Glutamatergic neuron (in vitro differentiated cells): ENCODE measurements around the gene PFKM. TPM values are rescaled to one million over a fixed set of nuclear protein-coding genes. Genes with fewer than 3 reads are reported as not detected.

Experiments used
- DNase-seq: peaks from one replicate; pipeline ENCODE4 v3.0.0; 2022
- H3K27ac Mint-ChIP-seq: one replicate; pipeline ENCODE4 v1.8.0; 2020; ENCODE audit warnings: mild to moderate bottlenecking, mixed read lengths, inconsistent platforms; ENCODE audit not compliant: unreplicated experiment
- H3K27me3 Mint-ChIP-seq: one replicate; pipeline ENCODE4 v1.8.0; 2020; ENCODE audit warnings: mild to moderate bottlenecking, moderate library complexity, mixed read lengths, inconsistent platforms; ENCODE audit not compliant: unreplicated experiment
- H3K36me3 Mint-ChIP-seq: one replicate; pipeline ENCODE4 v1.8.0; 2020; ENCODE audit warnings: mild to moderate bottlenecking, mixed read lengths, inconsistent platforms; ENCODE audit not compliant: unreplicated experiment
- H3K4me1 Mint-ChIP-seq: one replicate; pipeline ENCODE4 v1.8.0; 2020; ENCODE audit warnings: mild to moderate bottlenecking, low read depth, mixed read lengths, inconsistent platforms; ENCODE audit not compliant: unreplicated experiment
- H3K4me3 Mint-ChIP-seq: one replicate; pipeline ENCODE4 v1.8.0; 2020; ENCODE audit warnings: mild to moderate bottlenecking, mixed read lengths, inconsistent platforms; ENCODE audit not compliant: unreplicated experiment
- H3K9me3 Mint-ChIP-seq: one replicate; pipeline ENCODE4 v1.8.0; 2020; ENCODE audit warnings: mild to moderate bottlenecking, moderate library complexity, mixed read lengths, inconsistent platforms; ENCODE audit not compliant: unreplicated experiment
- CTCF ChIP-seq: fragments of 200-600 bp; sonication (generic); IDR thresholded peaks from one replicate; pipeline ENCODE4 v1.5.0; 2021; ENCODE audit not compliant: partially characterized antibody, unreplicated experiment
- total RNA-seq: library from RNA; stranded (reverse); fragmentation: NEBNext Ultra II Directional; extraction: Animal tissue kit (Norgen Biotek cat#: 25700); gene quantifications from one replicate; pipeline ENCODE4 v1.2.1, GENCODE V29; 2021; ENCODE audit not compliant: unreplicated experiment

Gene PFKM
- total RNA-seq, 1 donor from 2014 or later = 169 TPM

- Mint-ChIP-seq H3K4me3 (no peak overlapping the region), H3K27me3 (peaks cover 3% of the 10 kb centered on the region), H3K4me1 (no peaks in the 10 kb centered on the region), H3K9me3 (peaks cover 1% of the 10 kb centered on the region), H3K36me3 (peaks cover 5% of the 10 kb centered on the region), H3K27ac (no peak overlapping the region)
- DNase-seq = no peak
- no peak for TF ChIP-seq CTCF
Observed at GRCh38 chr12:48074266-48074665, 44.9 kb upstream of the PFKM start.

GRCh38 chr12:48075832-48076231, 43.3 kb upstream of the PFKM start:
- Mint-ChIP-seq H3K4me1 (no peaks in the 10 kb centered on the region), H3K9me3 (peaks cover 1% of the 10 kb centered on the region), H3K27me3 (peaks cover 1% of the 10 kb centered on the region), H3K27ac (no peak overlapping the region), H3K4me3 (no peak overlapping the region), H3K36me3 (peaks cover 5% of the 10 kb centered on the region)
- DNase-seq = no peak
- TF ChIP-seq CTCF = no peak

GRCh38 chr12:48077111-48077510, 42.1 kb upstream of the PFKM start:
- Mint-ChIP-seq H3K4me1 (no peaks in the 10 kb centered on the region), H3K36me3 (peaks cover 5% of the 10 kb centered on the region), H3K27me3 (peaks cover 1% of the 10 kb centered on the region), H3K9me3 (peaks cover 1% of the 10 kb centered on the region), H3K4me3 (no peak overlapping the region), H3K27ac (no peak overlapping the region)
- TF ChIP-seq CTCF = no peak
- DNase-seq = no peak

- Mint-ChIP-seq H3K36me3 (peaks cover 5% of the 10 kb centered on the region), H3K4me1 (no peaks in the 10 kb centered on the region), H3K27me3 (peaks cover 1% of the 10 kb centered on the region), H3K4me3 (no peak overlapping the region), H3K9me3 (peaks cover 1% of the 10 kb centered on the region), H3K27ac (no peak overlapping the region)
- TF ChIP-seq CTCF = no peak
- no peak for DNase-seq
Observed at GRCh38 chr12:48078901-48079300, 40.3 kb upstream of the PFKM start.

GRCh38 chr12:48080285-48080684, 38.9 kb upstream of the PFKM start:
- Mint-ChIP-seq H3K36me3 (peaks cover 5% of the 10 kb centered on the region), H3K4me3 (no peak overlapping the region), H3K27me3 (peaks cover 1% of the 10 kb centered on the region), H3K4me1 (no peaks in the 10 kb centered on the region), H3K27ac (no peak overlapping the region), H3K9me3 (peaks cover 1% of the 10 kb centered on the region)
- TF ChIP-seq CTCF = no peak
- DNase-seq = no peak
